COLO829 (cell line): ENCODE data around the gene ANKRD23.
A peak's percentile ranks its signal among the peaks of the same experiment; 100 is the strongest.

Source experiments
- DNase-seq: peaks from one replicate; pipeline ENCODE4 v3.0.0; 2012; ENCODE audit warnings: low spot score

ANKRD23 gene

DNA sequence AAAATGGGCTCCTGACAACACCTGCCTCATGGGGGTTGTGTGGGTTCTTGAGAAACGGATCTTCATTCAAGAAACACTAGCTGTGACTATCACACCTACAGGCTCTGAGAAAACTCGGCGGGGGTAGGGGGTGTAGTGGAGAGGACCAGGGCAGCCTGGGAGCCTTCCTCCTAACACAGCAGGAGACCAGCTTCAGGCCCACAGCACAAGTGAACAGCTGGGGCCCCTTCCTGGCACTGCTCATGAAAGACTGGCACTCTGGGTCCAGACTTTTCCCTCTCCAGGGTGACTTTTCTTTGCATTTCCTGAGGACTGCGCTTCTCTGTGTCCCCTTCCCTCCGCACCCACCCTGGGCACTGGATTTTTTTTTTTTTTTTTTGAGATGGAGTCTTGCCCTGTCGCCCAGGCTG lies 33.2 kb upstream of the ANKRD23 start:
- DNase-seq = no peak

DNA sequence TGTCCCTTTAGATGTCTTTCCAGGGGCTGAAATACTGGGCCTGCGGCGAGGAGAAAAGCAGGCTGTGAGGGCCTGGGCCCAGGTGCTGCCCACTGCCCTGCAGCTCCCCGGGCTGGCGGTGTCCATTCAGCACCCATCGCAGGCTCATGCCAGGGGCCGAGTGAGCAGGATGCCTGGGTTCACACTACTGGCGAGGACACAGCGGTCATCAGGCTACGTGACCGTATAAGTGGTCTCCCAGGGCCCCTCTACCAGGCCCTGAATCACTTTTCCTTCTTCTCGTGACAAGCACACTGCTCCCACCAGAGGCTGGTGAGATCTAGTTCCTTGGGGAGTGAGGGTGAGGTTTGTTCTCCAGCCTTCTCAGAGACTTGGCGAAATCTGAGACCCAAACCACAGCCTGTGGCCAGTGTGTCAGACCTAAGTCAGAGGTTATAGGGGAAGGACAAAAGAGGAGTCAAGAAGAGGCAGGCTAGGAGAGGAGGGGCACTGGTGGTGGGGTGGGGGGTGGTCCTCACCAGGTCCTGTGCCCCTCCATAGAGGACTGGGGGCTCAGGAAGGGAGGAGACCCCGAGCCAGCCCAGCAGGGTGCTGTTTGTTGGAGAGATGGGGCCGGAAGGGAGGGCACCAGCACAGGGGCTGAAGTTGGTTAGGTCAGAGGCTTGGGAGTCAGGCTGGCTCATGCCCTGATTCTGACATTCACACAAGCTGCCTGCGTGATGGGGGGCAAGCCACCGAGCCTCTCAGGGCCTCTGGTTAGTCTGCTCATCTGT lies 32.6 kb upstream of the ANKRD23 start:
- no peak for DNase-seq

DNA sequence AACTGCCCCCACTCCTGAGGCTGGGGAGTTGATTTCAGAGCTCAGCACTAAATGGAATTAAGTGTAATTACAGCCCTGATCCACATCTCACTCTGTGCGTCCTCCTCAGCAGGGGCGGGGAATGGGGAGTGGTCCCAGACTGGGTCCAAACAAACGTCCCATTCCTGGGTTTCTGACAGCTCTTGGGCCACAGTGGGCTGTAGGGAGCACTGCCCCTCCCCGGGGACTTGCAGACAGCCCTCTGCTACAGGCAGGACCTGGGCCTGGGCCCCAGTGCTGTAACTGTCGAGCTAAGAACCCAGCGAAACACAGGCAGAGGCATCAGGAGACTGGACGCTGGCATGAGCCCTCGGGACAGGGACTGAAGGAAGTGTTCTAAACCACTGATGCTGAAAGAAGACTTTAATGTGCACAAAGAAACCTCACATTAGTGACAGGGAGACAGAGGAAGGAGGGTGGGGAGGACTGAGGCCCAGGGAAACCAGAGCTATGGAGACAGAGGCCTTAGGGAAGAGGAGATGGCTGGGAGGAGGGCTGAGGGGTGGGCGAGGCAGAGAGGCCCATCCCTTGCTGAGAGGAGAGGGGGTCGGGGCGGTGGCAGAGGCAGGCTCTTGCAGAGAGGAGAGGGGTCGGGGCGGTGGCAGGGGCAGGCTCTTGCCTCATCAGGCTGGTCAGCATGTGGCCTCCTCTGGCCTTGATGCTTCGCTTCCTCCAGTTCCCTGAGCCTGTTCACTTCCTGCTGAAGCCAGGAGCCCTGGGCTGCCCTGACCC lies 31.9 kb upstream of the ANKRD23 start:
- DNase-seq = peak; percentile 69

DNA sequence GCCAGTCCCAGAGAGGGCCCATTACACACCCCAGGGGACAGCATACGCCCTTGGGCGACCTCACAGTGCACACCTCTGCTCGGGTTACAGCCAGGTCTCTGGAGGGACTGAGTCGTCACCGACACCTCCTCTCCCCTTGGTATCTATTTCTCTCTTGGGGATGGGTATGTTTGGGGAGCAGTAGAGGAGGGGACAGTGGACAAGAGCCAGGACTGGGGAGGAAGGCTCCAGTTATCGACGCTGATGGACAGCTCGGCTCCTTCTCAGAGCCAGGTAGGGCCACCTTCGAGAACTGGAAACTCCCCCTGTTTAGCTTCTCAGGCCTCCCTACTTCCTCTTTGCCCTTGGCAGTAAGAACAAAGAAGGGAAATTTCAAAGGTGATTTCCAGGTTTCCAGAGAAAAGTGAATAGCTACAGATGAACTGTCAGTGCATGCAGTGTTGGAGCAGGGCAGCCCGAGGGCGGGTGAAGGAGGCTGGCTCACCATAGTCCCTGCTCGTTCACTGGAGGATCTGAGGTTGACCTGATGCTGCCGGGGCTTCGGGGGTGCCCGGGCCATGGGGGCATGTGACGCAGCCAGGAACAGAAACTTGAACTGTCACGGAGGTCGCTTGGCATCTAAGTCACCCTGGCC lies 30.5 kb upstream of the ANKRD23 start:
- DNase-seq = no peak

DNA sequence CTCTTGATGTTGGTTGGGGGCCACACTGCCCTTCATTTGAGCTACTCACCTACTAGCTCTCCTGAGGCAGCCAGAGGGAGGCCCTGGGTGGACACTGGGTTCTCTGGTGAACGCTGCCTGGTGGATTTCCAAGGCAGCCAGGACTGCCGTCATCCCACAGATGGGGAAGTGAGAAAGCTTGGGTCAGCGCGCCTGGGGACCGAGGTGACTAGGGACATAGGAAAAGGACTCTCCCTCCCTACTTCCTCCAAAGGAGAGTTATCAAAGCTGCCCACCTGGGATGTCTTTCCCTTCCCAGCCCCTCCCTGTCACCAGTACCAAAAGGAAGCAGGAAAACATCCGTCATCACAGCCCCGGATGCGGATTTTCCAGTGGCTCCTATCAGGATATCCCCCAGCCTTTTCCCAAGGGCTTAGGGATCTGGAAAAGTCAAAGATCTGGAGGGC lies 29.9 kb upstream of the ANKRD23 start:
- no peak for DNase-seq

DNA sequence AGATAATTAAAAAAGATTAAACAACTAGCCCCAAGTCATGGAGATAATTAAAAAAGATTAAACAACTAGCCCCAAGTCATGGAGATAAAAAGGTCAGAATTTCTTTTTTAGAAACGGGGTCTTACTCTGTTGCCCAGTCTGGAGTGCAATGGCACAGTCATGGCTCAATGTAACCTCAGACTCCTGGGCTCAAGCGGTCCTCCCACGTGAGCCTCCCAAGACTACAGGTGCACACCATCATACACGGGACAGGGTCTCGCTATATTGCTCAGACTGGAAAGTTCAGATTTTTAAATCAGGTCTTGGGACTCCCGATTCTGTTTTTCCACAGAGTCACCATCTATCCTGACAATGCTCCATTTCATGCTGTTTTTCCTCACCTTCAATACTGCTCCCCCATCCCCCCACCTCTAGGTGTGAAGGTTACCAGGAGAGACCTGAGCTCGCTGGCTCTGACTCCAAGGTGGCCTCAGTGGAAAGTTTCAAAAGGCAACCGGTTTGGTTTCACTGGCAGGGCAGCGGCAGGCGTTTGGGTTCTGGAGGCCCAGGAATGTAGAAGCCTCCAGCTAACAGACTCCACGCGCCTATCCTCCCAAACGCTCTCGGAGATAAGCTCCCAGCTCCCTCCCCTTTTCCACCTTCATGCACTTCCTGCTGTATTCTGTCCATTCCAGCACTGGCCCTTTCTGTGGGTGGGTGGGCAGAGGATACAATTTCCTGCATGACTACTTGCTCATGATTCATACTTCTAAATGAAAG lies 28.9 kb upstream of the ANKRD23 start:
- DNase-seq = no peak

DNA sequence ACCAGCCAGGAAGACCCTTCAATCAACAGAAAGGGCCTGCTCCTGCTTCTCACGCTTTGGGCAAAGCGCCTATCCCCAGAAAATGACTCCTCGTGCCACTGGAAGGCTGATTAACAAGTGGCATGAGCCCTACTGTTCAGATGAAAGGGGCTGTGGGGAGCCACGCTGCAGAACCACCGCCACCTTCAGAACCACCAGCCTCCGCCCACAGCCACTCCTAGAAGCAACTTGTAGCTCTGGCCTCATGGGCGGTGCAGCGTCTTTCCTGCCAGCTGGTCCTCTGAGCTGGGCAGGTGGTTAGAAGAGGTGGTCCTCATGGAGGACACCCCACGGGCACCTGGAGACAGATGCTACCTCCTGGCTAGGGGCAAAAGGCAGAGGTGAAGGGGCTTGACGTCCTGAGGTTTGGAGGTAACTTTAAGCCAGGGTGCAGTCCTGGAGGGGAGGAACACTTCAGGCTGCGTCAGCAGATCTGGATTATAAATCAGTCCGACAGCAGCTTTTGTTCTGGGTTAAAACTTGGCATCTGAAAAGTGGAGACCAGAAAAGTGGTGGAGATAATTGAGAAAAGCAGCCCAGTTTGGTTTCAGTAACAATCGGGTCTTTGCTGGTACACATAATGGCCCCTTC lies 26.9 kb upstream of the ANKRD23 start:
- DNase-seq = no peak

DNA sequence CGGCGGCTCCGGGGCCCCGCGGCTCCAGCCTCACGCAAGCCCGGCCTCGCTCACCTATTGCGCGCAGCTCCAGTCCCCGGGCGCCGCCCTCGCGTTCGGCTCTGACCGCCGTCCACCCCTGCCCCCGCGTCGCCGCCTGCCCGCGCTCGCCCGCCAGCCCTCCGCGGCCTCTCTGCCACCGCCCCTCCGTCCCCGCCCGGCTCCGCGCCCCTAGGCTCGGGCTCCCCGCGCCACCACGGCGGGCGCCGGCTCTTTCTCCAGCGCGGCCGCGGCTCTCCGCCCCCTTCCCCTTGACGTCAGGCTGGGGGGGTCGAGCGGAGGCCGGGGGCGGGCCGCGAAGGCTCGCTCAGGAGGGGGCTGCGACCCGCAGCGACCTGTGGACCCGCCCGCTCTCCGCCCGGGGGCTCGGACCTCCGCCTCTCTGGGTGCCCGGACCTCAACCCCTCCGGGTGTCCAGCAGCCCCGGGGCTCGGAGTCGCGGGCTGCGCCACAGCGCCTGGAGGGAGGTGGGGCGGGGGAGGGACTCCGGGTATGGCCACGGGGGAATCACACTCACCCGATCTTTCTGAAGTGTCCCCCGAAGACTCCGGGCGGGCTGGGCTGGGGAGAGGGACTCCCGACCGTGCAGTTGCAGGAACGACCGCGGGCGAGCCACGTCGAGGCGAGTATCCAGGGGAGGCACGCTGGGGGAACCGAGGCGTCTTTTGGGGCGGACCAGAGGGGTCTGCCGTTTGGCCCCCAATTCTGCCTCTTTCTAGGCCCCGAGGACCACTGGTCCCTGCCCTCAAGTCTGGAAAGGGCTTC lies 26.2 kb upstream of the ANKRD23 start, which contains the start of gene SEMA4C:
SEMA4C (minus strand) TSS at position 259 of the 804 bp plus-strand sequence. CDS start 2,194 bp downstream, outside the sequence.
- no peak for DNase-seq

DNA sequence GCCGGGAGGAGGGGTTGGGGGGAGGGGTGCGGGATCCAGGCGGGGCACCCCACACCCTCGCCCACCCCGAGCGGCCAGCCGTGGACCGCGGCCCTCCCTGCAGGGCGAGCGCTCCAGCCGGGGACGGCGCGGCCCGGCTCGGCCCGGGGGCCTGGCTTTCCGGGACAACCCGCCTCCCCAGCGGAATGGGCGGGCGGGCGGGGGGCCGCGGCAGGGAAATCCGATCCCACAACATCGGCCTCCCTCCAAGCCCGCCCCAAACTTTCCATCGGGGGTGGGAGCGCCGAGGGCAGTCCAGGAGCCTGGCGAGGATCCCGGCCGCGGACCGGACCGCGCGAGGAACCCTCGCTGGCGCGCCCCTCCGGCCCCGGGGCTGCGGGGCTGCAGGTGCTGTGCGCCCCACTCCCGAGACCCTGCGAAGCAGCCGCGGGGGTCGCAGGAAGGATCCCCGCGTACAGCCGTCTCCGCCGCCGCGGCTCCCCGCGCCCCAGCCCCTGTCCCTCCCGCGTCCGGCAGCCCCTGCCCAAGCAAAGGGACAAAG lies 25.5 kb upstream of the ANKRD23 start:
- DNase-seq = peak; percentile 36

DNA sequence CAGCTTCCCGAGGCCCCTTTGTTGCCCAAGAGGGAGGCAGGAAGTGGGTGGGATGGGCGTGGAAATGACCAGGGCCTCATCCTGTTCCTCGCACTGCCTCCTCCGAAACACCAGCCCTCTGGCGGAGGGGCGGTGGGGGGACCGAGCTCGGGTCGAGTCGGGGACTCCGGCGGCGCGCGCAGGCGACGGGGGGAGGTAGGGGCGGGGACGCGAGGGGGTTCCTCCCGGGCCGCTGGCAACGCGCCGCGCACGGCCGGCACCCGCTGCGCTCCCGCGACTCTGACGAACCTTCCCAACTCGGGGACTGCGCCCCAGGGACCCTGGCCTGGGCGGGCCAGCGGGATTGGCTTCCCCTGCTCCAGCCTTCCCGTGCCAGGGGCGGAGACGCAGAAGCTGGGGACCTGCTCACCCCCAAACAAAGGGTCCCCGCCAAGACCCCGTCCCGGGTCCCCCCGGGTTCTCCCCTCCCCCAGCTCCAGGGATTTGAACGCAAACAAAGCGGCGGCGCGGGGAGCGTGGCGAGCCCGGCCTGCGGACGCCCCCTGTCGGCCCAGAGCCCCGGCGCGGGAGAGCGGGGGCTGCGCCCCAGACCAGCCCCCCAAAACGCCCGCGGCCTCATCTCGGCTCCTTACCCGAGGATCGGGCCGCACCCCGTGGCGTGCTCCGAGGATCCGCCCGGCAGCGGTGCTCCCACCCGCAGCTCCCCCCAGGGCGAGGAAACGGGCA lies 24.9 kb upstream of the ANKRD23 start:
- peak; percentile 89 for DNase-seq

DNA sequence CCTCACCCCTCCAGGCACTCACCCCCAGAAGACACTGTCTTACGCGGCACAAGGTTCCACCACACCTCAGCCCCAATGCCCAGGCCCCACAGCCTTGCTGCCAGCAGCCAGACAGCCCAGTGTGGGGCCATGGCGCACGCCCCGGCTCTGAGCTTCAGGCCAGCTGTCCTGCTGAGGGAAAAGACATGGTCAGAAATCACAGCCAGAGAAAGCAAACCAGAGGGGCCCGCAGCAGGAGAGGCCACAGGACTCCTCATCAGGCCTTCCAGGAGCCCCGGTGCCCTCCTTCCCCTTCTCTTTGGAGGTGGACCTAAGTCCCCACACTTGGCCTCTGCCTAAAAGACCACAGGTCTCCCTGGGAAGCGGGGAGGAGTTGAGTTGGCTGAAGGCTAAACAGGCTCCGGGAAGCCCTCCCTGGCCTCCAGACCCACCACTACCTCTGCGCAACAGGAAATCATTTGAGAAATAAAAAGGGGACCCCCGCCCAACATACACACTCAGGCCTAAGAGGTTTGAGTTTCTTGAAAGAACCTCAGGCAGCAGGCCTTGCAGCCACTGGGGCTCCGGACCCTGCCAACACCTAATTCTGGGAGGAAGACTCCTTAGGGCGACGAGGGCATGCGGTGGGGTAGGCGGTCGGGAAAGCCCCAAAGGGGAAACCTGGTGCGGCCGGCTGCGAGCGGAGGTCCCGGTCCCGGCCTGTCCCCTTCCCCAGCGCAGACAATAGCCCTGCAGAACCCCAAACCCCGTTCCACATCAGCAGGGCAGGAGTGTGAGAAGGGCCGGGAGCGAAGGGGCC lies 24.1 kb upstream of the ANKRD23 start:
- DNase-seq = no peak

DNA sequence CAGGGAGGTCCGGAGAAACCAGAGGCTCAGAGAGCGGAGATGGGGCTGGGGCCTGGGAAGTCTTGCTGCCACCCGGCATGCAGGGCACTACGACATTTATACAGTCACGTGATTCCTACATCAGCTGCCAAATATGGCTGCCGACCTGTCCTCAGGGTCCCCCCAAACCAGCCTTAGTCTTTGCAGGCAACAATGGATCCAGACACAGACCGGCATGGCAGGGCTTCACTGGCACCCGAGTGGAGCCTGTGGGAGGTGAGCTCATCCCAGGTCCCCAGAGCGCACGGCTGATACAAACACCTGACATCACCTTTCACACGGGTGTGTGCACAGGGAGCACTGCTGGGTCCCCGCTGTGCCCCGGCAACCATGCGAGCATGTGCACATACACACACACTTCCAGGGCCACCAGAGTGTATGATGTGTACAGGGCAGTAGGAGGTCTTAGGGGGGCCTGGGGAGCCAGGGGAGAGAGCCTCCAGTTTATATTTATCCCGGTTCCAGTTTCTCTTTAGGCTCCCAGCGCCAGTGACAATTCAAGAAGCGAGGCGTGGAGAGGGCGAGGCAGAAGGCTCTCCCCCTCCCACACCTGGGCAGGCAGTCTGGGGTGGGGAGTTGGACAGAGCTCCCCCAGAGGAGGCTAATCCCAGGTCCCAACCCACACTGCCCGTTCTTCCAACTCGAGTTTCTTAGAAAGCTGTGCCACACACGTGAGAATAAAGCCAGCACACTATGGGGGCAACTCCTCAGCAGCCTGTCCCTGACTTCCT lies 23.4 kb upstream of the ANKRD23 start:
- no peak for DNase-seq

DNA sequence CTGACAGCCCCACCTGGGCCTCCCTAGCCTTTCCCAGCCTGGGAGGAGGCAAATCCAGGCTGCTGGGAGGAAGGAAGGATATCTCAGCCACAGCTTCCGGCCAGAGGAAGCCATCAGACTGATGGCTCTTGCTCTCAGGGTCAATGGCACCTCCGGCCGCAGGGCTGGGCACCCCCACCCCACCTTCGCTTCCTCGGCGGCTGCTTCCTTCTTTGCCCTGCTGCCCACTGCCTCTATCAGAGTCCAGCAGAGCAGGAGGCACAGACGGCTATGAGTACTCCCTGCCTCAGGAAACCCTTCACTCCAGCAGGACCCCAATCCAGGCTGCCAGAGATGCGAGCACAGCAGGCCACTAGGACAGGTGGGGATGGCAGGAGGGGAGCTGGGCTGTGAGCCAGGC lies 22.8 kb upstream of the ANKRD23 start:
- no peak for DNase-seq

DNA sequence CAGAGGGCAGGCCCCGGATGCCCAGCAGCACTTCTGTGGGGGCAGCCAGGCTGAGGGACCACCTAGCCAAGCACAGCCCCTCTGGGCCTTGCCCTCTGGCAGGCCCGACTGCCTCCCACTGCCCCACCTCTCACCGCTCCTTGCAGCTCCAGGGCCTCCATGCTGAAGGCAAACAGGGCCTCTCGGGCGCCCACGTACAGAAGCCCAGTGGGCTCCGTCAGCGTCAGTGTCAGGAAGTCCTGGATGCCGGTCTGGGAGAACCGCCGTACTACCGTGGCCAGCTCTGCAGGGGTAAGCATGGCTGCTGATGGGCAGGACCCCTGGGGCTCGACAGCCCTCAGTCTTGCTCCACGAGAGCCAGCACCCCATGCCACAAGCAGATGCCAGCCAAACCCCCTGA lies 22.3 kb upstream of the ANKRD23 start:
- DNase-seq = no peak

DNA sequence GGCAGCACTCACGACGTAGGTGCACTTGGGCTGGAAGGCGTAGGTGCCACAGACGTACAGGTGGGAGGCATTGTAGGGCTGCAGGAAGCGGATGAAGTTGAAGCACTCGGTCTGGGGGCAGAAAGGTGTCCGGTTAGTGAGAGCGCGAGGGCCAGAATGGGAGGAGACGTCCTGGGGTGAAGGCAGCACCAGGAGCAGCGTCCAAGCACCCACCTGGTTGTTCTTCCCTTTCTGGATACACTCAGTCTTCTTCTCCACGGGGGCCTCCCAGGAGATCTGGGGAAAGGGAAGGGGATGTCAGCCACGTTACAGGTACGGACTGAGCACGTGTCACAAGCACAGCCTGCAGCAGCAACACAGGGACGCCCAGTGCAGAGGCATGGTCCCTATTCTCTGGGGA lies 21.8 kb upstream of the ANKRD23 start:
- no peak for DNase-seq

DNA sequence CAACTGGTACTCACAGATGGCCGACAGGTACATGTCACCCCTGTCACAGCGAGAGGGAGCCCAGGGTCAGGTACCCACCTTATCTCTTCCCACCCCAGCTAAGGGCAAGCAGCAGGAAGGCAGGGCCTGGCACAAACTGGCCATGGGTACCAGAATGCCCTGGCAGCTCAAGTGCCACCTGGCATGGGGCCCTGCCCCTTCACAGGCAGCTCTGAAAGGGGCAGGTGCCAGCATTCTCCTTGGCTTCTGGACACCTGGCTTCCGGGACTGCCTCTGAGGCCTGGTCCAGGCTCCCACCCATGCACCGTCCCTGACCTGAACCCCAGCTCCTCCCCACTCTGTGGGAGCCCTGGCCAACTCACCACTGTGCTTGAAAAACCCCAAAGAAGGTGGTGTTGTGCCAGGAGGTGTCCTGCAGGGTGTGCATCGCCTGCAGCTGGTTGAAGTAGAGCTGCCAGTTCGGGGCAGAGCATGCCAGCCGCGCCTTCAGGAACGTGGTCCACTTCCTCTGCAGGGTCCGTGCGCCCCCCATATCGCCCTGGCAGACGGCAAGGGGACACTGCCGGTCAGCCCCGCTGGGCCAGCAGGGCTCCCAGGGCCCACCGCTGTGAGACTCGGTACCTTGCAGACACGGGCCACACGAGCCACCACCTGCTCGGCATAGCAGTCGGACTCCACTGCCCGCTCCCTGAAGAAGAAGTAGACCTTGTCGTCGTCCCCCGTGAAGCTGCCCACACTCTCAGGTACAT lies 20.7 kb upstream of the ANKRD23 start:
- no peak for DNase-seq

DNA sequence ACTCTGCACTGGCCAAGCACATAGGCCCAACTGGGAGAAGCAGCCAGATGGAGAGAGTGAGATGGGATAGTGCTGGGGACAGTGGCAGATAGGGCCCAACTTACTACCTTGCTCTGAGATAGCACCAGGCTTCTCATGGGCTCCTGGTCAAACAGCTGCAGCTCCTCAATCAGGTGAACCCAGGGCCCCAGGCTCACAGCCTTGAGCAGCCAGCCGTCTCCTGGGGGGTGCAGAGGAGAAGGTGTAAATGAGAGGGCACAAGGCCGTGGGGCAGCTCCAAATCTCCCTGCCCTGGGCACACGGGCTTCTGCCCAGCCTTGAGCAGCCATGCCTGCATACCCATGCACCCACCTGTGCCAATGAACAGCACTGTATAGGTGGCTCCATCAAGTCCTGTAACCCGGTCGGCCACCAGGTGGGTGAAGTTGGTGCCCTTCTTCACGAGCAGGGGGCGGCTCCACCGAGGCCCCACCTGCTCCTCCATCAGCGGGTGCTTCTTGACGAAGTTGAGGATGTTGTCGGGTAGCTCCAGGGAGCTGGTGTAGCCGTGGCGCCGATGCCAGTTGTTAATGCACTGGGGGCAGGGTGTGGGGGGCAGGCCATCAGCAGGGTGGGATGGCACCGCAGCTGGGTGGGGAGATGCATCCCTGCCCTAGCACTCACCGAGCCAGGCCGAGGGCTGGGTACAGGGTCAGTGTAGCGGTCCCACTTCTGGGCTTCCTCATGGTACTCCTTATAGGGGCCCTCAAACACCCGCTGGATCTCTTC lies 19.9 kb upstream of the ANKRD23 start:
- DNase-seq = no peak
